CD4-positive, alpha-beta T cell treated with Interleukin-10 for 1 hour (primary cell): ENCODE data around the gene NR2C2.
"Not testable (repeated sequence)": the region's sequence is repeated elsewhere in the genome, so short reads cannot be mapped to it uniquely, and the experiment has no call there.

Experiments
- DNase-seq: peaks from one replicate; pipeline ENCODE4 v3.0.0-alpha.2; 2020

Gene NR2C2

GRCh38 chr3:14962762-14963161 lies 15.4 kb downstream of the NR2C2 start:
- no peak for DNase-seq

GRCh38 chr3:14967285-14967684 lies 19.9 kb downstream of the NR2C2 start:
- DNase-seq: no peak

- DNase-seq: no peak
Measured at GRCh38 chr3:14969671-14970070, 22.3 kb downstream of the NR2C2 start.

- no peak for DNase-seq
Measured at GRCh38 chr3:14976317-14976716, 28.9 kb downstream of the NR2C2 start.

- no peak for DNase-seq
Measured at GRCh38 chr3:14980689-14981088, 33.3 kb downstream of the NR2C2 start.

GRCh38 chr3:14984581-14985113 lies 37.3 kb downstream of the NR2C2 start:
- no peak for DNase-seq

GRCh38 chr3:14988988-14989394 lies 41.6 kb downstream of the NR2C2 start:
- DNase-seq: peak; percentile 15

GRCh38 chr3:14989943-14990779 lies 42.8 kb downstream of the NR2C2 start:
- no peak for DNase-seq

GRCh38 chr3:14990780-14991148 lies 43.4 kb downstream of the NR2C2 start:
- no peak for DNase-seq

GRCh38 chr3:14991151-14991742 lies 43.9 kb downstream of the NR2C2 start:
- DNase-seq: no peak

- no peak for DNase-seq
Measured at GRCh38 chr3:14991818-14992612, 44.6 kb downstream of the NR2C2 start.

GRCh38 chr3:14997941-14998340 lies 50.6 kb downstream of the NR2C2 start:
- no peak for DNase-seq

GRCh38 chr3:14999182-14999581 lies 51.8 kb downstream of the NR2C2 start:
- not testable (repeated sequence) for DNase-seq

- DNase-seq: no peak
Measured at GRCh38 chr3:15007681-15008141, 60.3 kb downstream of the NR2C2 start.

- no peak for DNase-seq
Measured at GRCh38 chr3:15009167-15009566, 61.8 kb downstream of the NR2C2 start.

- no peak for DNase-seq
Measured at GRCh38 chr3:15010664-15011063, 63.3 kb downstream of the NR2C2 start.

- DNase-seq: no peak
Measured at GRCh38 chr3:15011174-15011573, 63.8 kb downstream of the NR2C2 start.

- no peak for DNase-seq
Measured at GRCh38 chr3:15014606-15015328, 67.4 kb downstream of the NR2C2 start.

- DNase-seq: no peak
Measured at GRCh38 chr3:15015456-15015855, 68.1 kb downstream of the NR2C2 start.

- no peak for DNase-seq
Measured at GRCh38 chr3:15017191-15017590, 69.8 kb downstream of the NR2C2 start.

GRCh38 chr3:15023249-15023648 lies 75.9 kb downstream of the NR2C2 start:
- DNase-seq: no peak

GRCh38 chr3:15023719-15024118 lies 76.3 kb downstream of the NR2C2 start:
- no peak for DNase-seq

- no peak for DNase-seq
Measured at GRCh38 chr3:15029625-15030024, 82.2 kb downstream of the NR2C2 start.
